ENCODE data around the gene CLSTN1. TPM values are rescaled to one million over a fixed set of nuclear protein-coding genes. Genes with fewer than 3 reads are reported as not detected.

Gene CLSTN1
- total and polyA plus RNA-seq, 2 of the 8 experiments (the other 6 are each of a cell fraction or from before 2014, with no cell fraction given), result 34.2 to 97.4 TPM

- Histone ChIP-seq H4K91ac (replicated peaks; ENCODE audit: insufficient read length, low read length) (no peak overlapping the region), H3K56ac (replicated peaks; ENCODE audit: insufficient read length, low read depth, low read length) (no peak overlapping the region), H3K9ac (replicated peaks in 1 of 4; ENCODE audit: extremely low read depth in 1 of 4, low read depth in 3 of 4, low read length in 3 of 4) (no peak overlapping the region), H2BK15ac (ENCODE audit: low read length) (no peak overlapping the region), H3K79me2 (ENCODE audit: control insufficient read depth in 1 of 2, insufficient read depth in 2 of 2, low read length in 2 of 2) (peaks cover 8 to 87% of the 10 kb centered on the region in 2 experiments), H3K27ac (ENCODE audit: low read depth, low read length) (no peak overlapping the region), H3K23ac (ENCODE audit: insufficient read length) (no peak overlapping the region), H3K18ac (ENCODE audit: extremely low read depth, low read length) (no peak overlapping the region), H3K4me2 (ENCODE audit: insufficient read depth in 1 of 2, low read depth in 2 of 2, low read length in 2 of 2) (no peak overlapping the region), H3K4me1 (replicated peaks in 1 of 4; ENCODE audit: control insufficient read depth in 3 of 4, insufficient read depth in 4 of 4, low read length in 3 of 4) (peaks cover 0 to 10% (median 4%) of the 10 kb centered on the region in 4 experiments; a peak in 3 of 7 replicates), H2BK20ac (ENCODE audit: low read length) (no peak overlapping the region), H4K8ac (ENCODE audit: extremely low read depth, insufficient read depth, low read length) (no peak overlapping the region), H4K20me1 (replicated peaks in 1 of 2; ENCODE audit: control insufficient read depth in 1 of 2, insufficient read depth in 2 of 2, low read length in 2 of 2) (peaks cover 10 to 12% of the 10 kb centered on the region in 2 experiments), H3K4me3 (ENCODE audit: extremely low read depth in 1 of 4, insufficient read depth in 2 of 4, low read depth in 3 of 4, low read length in 4 of 4) (no peak overlapping the region), H2BK120ac (replicated peaks; ENCODE audit: low read depth, low read length) (no peak overlapping the region), H3K27me3 (replicated peaks in 1 of 4; ENCODE audit: control insufficient read depth in 3 of 4, extremely low read depth in 1 of 4, insufficient read depth in 3 of 4, low read length in 3 of 4) (no peaks in the 10 kb centered on the region), H3K79me1 (ENCODE audit: low read depth, low read length) (peaks cover 13% of the 10 kb centered on the region), H2BK5ac (ENCODE audit: low read depth, low read length) (no peak overlapping the region), H3K9me3 (ENCODE audit: insufficient read depth in 2 of 2, low read depth in 1 of 2, low read length in 1 of 2) (no peaks in the 10 kb centered on the region), H2BK12ac (ENCODE audit: low read depth, low read length) (no peak overlapping the region), H3K14ac (ENCODE audit: insufficient read length) (no peak overlapping the region), H2AFZ (ENCODE audit: low read length) (no peak overlapping the region), H4K5ac (ENCODE audit: insufficient read length, low read depth, low read length) (no peak overlapping the region), H3K23me2 (ENCODE audit: low read depth, low read length) (no peaks in the 10 kb centered on the region), H2AK5ac (ENCODE audit: low read depth, low read length) (no peak overlapping the region), H3K4ac (replicated peaks; ENCODE audit: insufficient read length, low read depth, low read length) (no peak overlapping the region), H3K36me3 (ENCODE audit: control insufficient read depth in 2 of 4, insufficient read depth in 4 of 4, low read length in 3 of 4) (no peaks in the 10 kb centered on the region)
- 84% methylated on average over 11 of the region's 11 CpGs; no CpG with 5 or more reads in 1 of the 2 experiments for WGBS, 2 experiments (ENCODE audit: extremely low coverage in 1 of 2, insufficient coverage in 1 of 2, insufficient read length in 1 of 2, insufficient replicate concordance in 2 of 2, low coverage in 1 of 2, low lambda C conversion rate in 2 of 2, missing lambda C conversion rate in 1 of 2)
- FAIRE-seq (no peak), DNase-seq (ENCODE audit: low read depth in 1 of 2, low spot score in 2 of 2) (no peak)
- CTCF ChIA-PET (ENCODE audit: partially characterized antibody), result interaction anchor here (1.2 to 10.4 kb wide), 2 partner anchors 14 to 30 kb away, joined by 4 to 90 read pairs; no protein-coding TSS in a partner anchor
- POLR2A ChIA-PET (ENCODE audit: partially characterized antibody), result no interaction called here
- TF ChIP-seq YY1 (IDR thresholded peaks at IDR 0.05; ENCODE audit: low read depth, low read length) (no peak), POLR2A (IDR thresholded peaks at IDR 0.05; ENCODE audit: control extremely low read depth in 1 of 2, low read depth in 2 of 2, low read length in 2 of 2) (no peak), E2F6 (IDR thresholded peaks at IDR 0.05) (no peak), KDM1A (IDR thresholded peaks at IDR 0.05; ENCODE audit: borderline replicate concordance, low read length) (peak; percentile 37; the same call in 1 of the 2 replicates), RNF2 (IDR thresholded peaks at IDR 0.05; ENCODE audit: borderline replicate concordance, low read depth, low read length, missing control alignments, poor library complexity, severe bottlenecking) (no peak)
These were observed 25.3 kb downstream of the CLSTN1 start for GRCh38 chr1:9798236-9799130.

Measured in H1 (cell line).